Heart left ventricle (tissue), 16 donors: ENCODE data around the gene GALNT13. TPM values are rescaled to one million over a fixed set of nuclear protein-coding genes. Genes with fewer than 3 reads are reported as not detected.

ENCODE experiments used
- ATAC-seq, 4 donors: fragments of 200-7000 bp; cut with Tn5 transposase; one replicate each; pipeline ENCODE4 v1.9.1; 2020 to 2022; ENCODE audit warnings: moderate library complexity in 4 of 4, mild to moderate bottlenecking in 3 of 4, moderate number of reproducible peaks in 1 of 4
- DNase-seq, 5 donors: peaks; one replicate each; pipeline ENCODE4 v3.0.0-alpha.2; 2020
- H3K27ac ChIP-seq, 12 donors: fragments of 200-600 bp; sonication (generic) in 4 of 12; one replicate each; pipeline versions ENCODE4 v1.5.0 to v1.8.0; 2016 to 2022; ENCODE audit warnings: mild to moderate bottlenecking in 2 of 12
- H3K27me3 ChIP-seq, 9 donors: fragments of 200-600 bp; sonication (generic) in 2 of 9; one replicate each; pipeline versions ENCODE4 v1.5.1 to v1.8.0; 2016 to 2022; ENCODE audit warnings: mild to moderate bottlenecking in 3 of 9
- H3K36me3 ChIP-seq, 9 donors: fragments of 200-600 bp; sonication (generic) in 2 of 9; one replicate each; pipeline versions ENCODE4 v1.5.0 to v1.8.0; 2018 to 2022; ENCODE audit warnings: mild to moderate bottlenecking in 2 of 9
- H3K4me1 ChIP-seq, 12 donors: fragments of 200-600 bp; sonication (generic) in 4 of 12; one replicate each; pipeline versions ENCODE4 v1.5.0 to v1.8.0; 2016 to 2022; ENCODE audit warnings: mild to moderate bottlenecking in 3 of 12
- H3K4me3 ChIP-seq, 12 donors: fragments of 200-600 bp; sonication (generic) in 4 of 12; one replicate each; pipeline versions ENCODE4 v1.5.0 to v1.8.0; 2017 to 2022; ENCODE audit warnings: mild to moderate bottlenecking in 9 of 12, moderate library complexity in 4 of 12
- H3K9me3 ChIP-seq, 12 donors: fragments of 200-600 bp; sonication (generic) in 4 of 12; one replicate each; pipeline versions ENCODE4 v1.5.0 to v1.8.0; 2016 to 2022; ENCODE audit warnings: mild to moderate bottlenecking in 1 of 12
- POLR2A ChIP-seq, 2 donors: fragments of 450-650 bp; IDR thresholded peaks; one replicate each; pipeline ENCODE4 v1.6.1; 2017; ENCODE audit warnings: antibody characterized with exemption in 2 of 2, mild to moderate bottlenecking in 2 of 2, moderate library complexity in 2 of 2
- WGBS, 4 donors: extraction: QIAGEN DNeasy Blood & Tissue Kit in 2 of 4; methylation state at CpG; one replicate each; pipeline versions ENCODE4 v1.1.5 to v1.1.7; 2013 to 2018; 5-methylcytosine and 5-hydroxymethylcytosine counted together
- intact Hi-C, 10 donors: fragments of 100-400 bp; cut with DNase I; formaldehyde crosslinking; loops; one replicate each; pipeline versions ENCODE4 v1.11.1 to v1.14.2; 2022
- polyA plus RNA-seq, 2 donors: library from polyadenylated mRNA; stranded (reverse); fragments of 200-250 nt; gene quantifications; one replicate each; pipeline ENCODE4 v1.2.3, GENCODE V29; 2013
- total RNA-seq, 9 donors: library from RNA; depleted of rRNA in 2 of 9; stranded (reverse); fragments of >200 nt in 2 of 9; fragmentation: NEBNext Ultra II Directional in 3 of 9; extraction: Animal tissue kit (Norgen Biotek cat#: 25700) in 3 of 9; gene quantifications; one replicate each; pipeline versions ENCODE4 v1.1.0 to v1.2.4, GENCODE V29; 2016 to 2023
- TF ChIP-seq, protein P1 (sequence below), 12 donors: fragments of 200-600 bp; sonication (generic) in 4 of 12; IDR thresholded peaks; one replicate each; pipeline versions ENCODE4 v1.5.0 to v1.8.0; 2018 to 2022; ENCODE audit warnings: antibody characterized with exemption in 12 of 12, mild to moderate bottlenecking in 5 of 12
- donor health status: ischemic (EF 13 %, LVEDD 7.1; RV severe dilation, severe dysfunction).
- donor health status: healthy with polysubstance abuse.
- donor health status: DM: no; HTN: yes; CAD: no.
- donor health status: DM: no; HTN: no; CAD: no.
- donor health status: ischemic (EF 25% LVEDD 6.9; RV normal size, moderate dysfunction).
- donor health status: ischemic (EF 25% LVEDD 5.7; RV mildly dilated, moderate dysfunction).
- donor health status: healthy.
- donor health status: DM: yes; HTN: yes; CAD: no.
- donor health status: ischemic (EF 35%, LVEDD 5.7; RV mildly dilated, moderate dysfunction).
- donor health status: nonischemic (EF 11% LVEDD 7.7; RV severe dilation, severe dysfunction).
- donor health status: DM: yes; HTN: yes; CAD: no.
- donor health status: PGD.
- donor health status: ischemic (EF 29% LVEDD 5.4; RV normal size, mild dysfunction).
- donor health status: nonischemic (EF 23%, LVEDD 6.1; RV moderate dilation, normal function).

GALNT13 gene
- total and polyA plus RNA-seq, 11 donors: 0.11 to 1.5 (median 0.22) TPM; not detected in 3

DNA sequence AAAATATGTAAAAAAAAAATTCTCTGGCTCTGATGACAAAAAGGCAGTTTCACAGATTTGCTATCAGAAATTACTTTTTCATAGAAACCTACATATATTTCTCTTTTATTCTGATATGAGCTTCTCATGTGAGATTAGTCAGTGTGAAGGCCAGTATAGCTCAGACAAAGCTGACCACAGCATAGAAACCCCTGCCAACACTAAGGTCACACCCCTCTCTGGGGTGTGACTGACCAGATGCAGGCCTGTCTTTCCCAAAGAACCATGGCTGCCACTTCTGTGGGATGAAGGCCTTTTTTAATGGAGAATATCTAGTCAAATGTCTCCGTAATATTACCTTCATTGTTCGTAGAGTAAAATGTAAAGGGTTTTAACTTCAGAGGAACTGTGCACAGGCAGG is 496.4 kb downstream of the GALNT13 start:
- H3K9me3 ChIP-seq: no peaks in the 10 kb centered on the region
- H3K27ac ChIP-seq: no peak overlapping the region
- H3K36me3 ChIP-seq: no peaks in the 10 kb centered on the region
- DNase-seq: no peak
- WGBS, 4 donors: 89 to 93% (median 91%) methylated on average over 2 of the region's 2 CpGs
- H3K27me3 ChIP-seq: peaks cover 0 to 2% (median 0%) of the 10 kb centered on the region in 9 donors
- no peak for ATAC-seq
- intact Hi-C loops: no loop called here
- no peaks in the 10 kb centered on the region for H3K4me1 ChIP-seq
- no peak for TF ChIP-seq POLR2A (IDR thresholded peaks at IDR 0.05)
- TF ChIP-seq, protein P1, sequence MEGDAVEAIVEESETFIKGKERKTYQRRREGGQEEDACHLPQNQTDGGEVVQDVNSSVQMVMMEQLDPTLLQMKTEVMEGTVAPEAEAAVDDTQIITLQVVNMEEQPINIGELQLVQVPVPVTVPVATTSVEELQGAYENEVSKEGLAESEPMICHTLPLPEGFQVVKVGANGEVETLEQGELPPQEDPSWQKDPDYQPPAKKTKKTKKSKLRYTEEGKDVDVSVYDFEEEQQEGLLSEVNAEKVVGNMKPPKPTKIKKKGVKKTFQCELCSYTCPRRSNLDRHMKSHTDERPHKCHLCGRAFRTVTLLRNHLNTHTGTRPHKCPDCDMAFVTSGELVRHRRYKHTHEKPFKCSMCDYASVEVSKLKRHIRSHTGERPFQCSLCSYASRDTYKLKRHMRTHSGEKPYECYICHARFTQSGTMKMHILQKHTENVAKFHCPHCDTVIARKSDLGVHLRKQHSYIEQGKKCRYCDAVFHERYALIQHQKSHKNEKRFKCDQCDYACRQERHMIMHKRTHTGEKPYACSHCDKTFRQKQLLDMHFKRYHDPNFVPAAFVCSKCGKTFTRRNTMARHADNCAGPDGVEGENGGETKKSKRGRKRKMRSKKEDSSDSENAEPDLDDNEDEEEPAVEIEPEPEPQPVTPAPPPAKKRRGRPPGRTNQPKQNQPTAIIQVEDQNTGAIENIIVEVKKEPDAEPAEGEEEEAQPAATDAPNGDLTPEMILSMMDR (IDR thresholded peaks at IDR 0.05): no peak
- H3K4me3 ChIP-seq: no peak overlapping the region

DNA sequence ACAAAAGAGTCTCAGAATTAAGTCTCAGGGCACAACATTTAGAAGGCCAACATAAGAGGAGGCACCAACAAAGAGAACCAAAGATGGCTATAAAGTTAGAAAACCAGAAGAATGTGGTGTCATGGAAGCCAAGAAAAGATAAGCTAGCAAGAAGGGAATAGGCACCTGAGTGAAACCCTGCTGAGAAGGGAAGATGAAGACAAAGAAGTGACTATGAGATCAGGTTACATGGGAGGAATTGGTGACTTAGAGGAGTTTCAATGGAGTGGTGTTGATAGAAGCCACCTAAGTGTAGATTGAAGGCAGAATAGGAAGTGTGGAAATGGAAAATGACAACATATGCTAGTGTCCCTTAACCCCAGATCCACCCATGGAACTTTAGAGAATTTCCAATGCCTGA is 499.2 kb downstream of the GALNT13 start:
- intact Hi-C loops: loop anchor here in 1 of 10 donors (10.0 kb wide), 1 partner anchor 1436 kb away; no protein-coding TSS in a partner anchor
- TF ChIP-seq POLR2A (IDR thresholded peaks at IDR 0.05): no peak
- Histone ChIP-seq H3K9me3 (no peaks in the 10 kb centered on the region), H3K36me3 (no peaks in the 10 kb centered on the region), H3K4me3 (no peak overlapping the region), H3K4me1 (no peaks in the 10 kb centered on the region), H3K27me3 (no peaks in the 10 kb centered on the region), H3K27ac (no peak overlapping the region)
- ATAC-seq (no peak), DNase-seq (no peak)

DNA sequence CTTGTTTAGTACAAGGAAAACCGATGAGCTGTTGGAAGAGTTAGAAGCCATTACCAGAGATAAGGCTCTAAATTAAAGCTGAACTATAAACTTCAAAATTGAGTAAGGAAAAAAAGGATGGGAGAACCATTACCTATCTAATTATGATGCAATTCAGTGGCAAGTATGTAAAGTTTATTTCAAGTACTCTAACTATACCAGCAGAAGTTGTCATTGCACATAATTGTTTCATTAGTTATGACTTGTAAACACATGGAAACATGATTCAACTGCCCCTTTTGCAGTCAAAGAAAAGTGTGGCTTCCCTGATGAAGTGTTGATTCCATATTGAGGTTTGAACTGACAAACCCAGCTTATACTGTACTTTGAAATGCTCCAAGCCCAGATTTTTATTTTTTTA is 502.7 kb downstream of the GALNT13 start:
- intact Hi-C loops: loop anchor here in 1 of 10 donors (10.0 kb wide), 1 partner anchor 1440 kb away; no protein-coding TSS in a partner anchor
- WGBS, 4 donors: 60 to 79% (median 72%) methylated on average over 1 of the region's 1 CpG
- TF ChIP-seq POLR2A (IDR thresholded peaks at IDR 0.05): no peak
- TF ChIP-seq, protein P1 (IDR thresholded peaks at IDR 0.05): no peak

DNA sequence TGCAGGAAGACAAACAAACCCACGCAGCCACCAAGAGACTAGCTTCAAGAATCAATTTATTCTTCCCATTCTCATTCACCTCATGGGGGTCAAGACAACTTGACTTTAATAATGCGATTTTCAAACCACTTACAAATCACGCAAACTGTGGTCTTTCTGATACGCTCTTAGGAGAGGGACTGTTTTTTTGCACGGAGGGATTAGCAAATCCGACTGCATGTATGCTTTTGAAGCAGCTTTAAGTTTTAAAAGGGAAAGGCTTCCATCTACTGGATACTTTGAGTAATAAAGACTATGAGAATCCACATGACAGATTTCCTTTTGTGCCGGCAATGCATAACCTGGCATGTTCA is 503.8 kb downstream of the GALNT13 start:
- Histone ChIP-seq H3K27me3 (peaks cover 0 to 5% (median 0%) of the 10 kb centered on the region in 9 donors), H3K27ac (no peak overlapping the region), H3K36me3 (no peaks in the 10 kb centered on the region), H3K4me3 (peak overlapping the region in 2 of 12 donors; percentile 14 to 19), H3K9me3 (no peaks in the 10 kb centered on the region), H3K4me1 (no peaks in the 10 kb centered on the region)
- no peak for TF ChIP-seq POLR2A (IDR thresholded peaks at IDR 0.05)
- TF ChIP-seq, protein P1 (IDR thresholded peaks at IDR 0.05): peak in 9 of 12 donors; percentile 12 to 50 (median 34)
- no peak for DNase-seq
- intact Hi-C loops: loop anchor here in 1 of 10 donors (10.0 kb wide), 1 partner anchor 1441 kb away; no protein-coding TSS in a partner anchor
- WGBS, 4 donors: 7 to 13% (median 9%) methylated on average over 6 to 7 of the region's 7 CpGs
- peak in 1 of 4 donors; percentile 43 for ATAC-seq

More for the DNA sequence above, 502.7 kb downstream of the GALNT13 start:
- no peaks in the 10 kb centered on the region for H3K9me3 ChIP-seq
- no peak for DNase-seq
- H3K4me1 ChIP-seq: no peaks in the 10 kb centered on the region
- no peak overlapping the region for H3K27ac ChIP-seq
- H3K4me3 ChIP-seq: no peak overlapping the region
- peaks cover 0 to 5% (median 0%) of the 10 kb centered on the region in 9 donors for H3K27me3 ChIP-seq
- no peaks in the 10 kb centered on the region for H3K36me3 ChIP-seq
- no peak for ATAC-seq
